Measurements from ENCODE around the gene FBXO30. TPM values are rescaled to one million over a fixed set of nuclear protein-coding genes. Genes with fewer than 3 reads are reported as not detected.

Gene FBXO30
- total RNA-seq, 2 experiments from 2014 or later = 2.0 to 2.1 TPM

- no peak overlapping the region for H3K4me3 Mint-ChIP-seq
- no peaks in the 10 kb centered on the region for H3K4me1 Mint-ChIP-seq (ENCODE audit: low read depth)
- H3K9me3 Mint-ChIP-seq = peaks cover 7% of the 10 kb centered on the region
- H3K27me3 Mint-ChIP-seq (ENCODE audit: low read depth) = no peaks in the 10 kb centered on the region
- intact Hi-C loops (cut with micrococcal nuclease) = no loop called here
- CTCF ChIA-PET = no interaction called here
- no peak overlapping the region for H3K27ac Mint-ChIP-seq
- DNase-seq = no peak
- peaks cover 7% of the 10 kb centered on the region for H3K36me3 Mint-ChIP-seq (ENCODE audit: low read depth)
Observed at GRCh38 chr6:145784683-145785082, 29.9 kb downstream of the FBXO30 start.

GRCh38 chr6:145783796-145784195, 30.8 kb downstream of the FBXO30 start:
- no peak for DNase-seq
- Mint-ChIP-seq H3K4me3 (no peak overlapping the region), H3K36me3 (ENCODE audit: low read depth) (peaks cover 5% of the 10 kb centered on the region), H3K9me3 (peaks cover 4% of the 10 kb centered on the region), H3K27ac (no peak overlapping the region), H3K27me3 (ENCODE audit: low read depth) (no peaks in the 10 kb centered on the region), H3K4me1 (ENCODE audit: low read depth) (no peaks in the 10 kb centered on the region)
- intact Hi-C loops (cut with micrococcal nuclease) = no loop called here
- CTCF ChIA-PET = interaction anchor here (0.6 kb wide), 1 partner anchor 134 kb away, joined by 4 read pairs; no protein-coding TSS in a partner anchor

- Mint-ChIP-seq H3K27ac (no peak overlapping the region), H3K4me1 (ENCODE audit: low read depth) (no peaks in the 10 kb centered on the region), H3K9me3 (no peaks in the 10 kb centered on the region), H3K36me3 (ENCODE audit: low read depth) (peaks cover 1% of the 10 kb centered on the region), H3K4me3 (no peak overlapping the region), H3K27me3 (ENCODE audit: low read depth) (peaks cover 1% of the 10 kb centered on the region)
- intact Hi-C loops (cut with micrococcal nuclease) = no loop called here
- no peak for DNase-seq
- CTCF ChIA-PET = no interaction called here
Observed at GRCh38 chr6:145772846-145773245, 41.7 kb downstream of the FBXO30 start.

- H3K4me1 Mint-ChIP-seq (ENCODE audit: low read depth) = no peaks in the 10 kb centered on the region
- H3K4me3 Mint-ChIP-seq = no peak overlapping the region
- intact Hi-C loops (cut with micrococcal nuclease) = no loop called here
- CTCF ChIA-PET = no interaction called here
- peaks cover 1% of the 10 kb centered on the region for H3K9me3 Mint-ChIP-seq
- DNase-seq = no peak
- no peak overlapping the region for H3K27ac Mint-ChIP-seq
- peaks cover 1% of the 10 kb centered on the region for H3K36me3 Mint-ChIP-seq (ENCODE audit: low read depth)
- H3K27me3 Mint-ChIP-seq (ENCODE audit: low read depth) = no peaks in the 10 kb centered on the region
Observed at GRCh38 chr6:145765449-145765848, 49.1 kb downstream of the FBXO30 start.

- H3K4me3 Mint-ChIP-seq = no peak overlapping the region
- peaks cover 1% of the 10 kb centered on the region for H3K9me3 Mint-ChIP-seq
- H3K27ac Mint-ChIP-seq = no peak overlapping the region
Observed at GRCh38 chr6:145763742-145764141, 50.9 kb downstream of the FBXO30 start.

GRCh38 chr6:145761584-145761983, 53.0 kb downstream of the FBXO30 start:
- no peak for DNase-seq

More at GRCh38 chr6:145763742-145764141, 50.9 kb downstream of the FBXO30 start:
- Mint-ChIP-seq H3K36me3 (ENCODE audit: low read depth) (no peaks in the 10 kb centered on the region), H3K4me1 (ENCODE audit: low read depth) (no peaks in the 10 kb centered on the region), H3K27me3 (ENCODE audit: low read depth) (no peaks in the 10 kb centered on the region)
- DNase-seq = no peak
- intact Hi-C loops (cut with micrococcal nuclease) = no loop called here
- CTCF ChIA-PET = no interaction called here

GRCh38 chr6:145758113-145758512, 56.5 kb downstream of the FBXO30 start:
- CTCF ChIA-PET = no interaction called here
- no peak overlapping the region for H3K27ac Mint-ChIP-seq
- H3K27me3 Mint-ChIP-seq (ENCODE audit: low read depth) = peaks cover 2% of the 10 kb centered on the region
- H3K4me1 Mint-ChIP-seq (ENCODE audit: low read depth) = no peaks in the 10 kb centered on the region
- H3K36me3 Mint-ChIP-seq (ENCODE audit: low read depth) = no peaks in the 10 kb centered on the region
- DNase-seq = no peak
- H3K9me3 Mint-ChIP-seq = no peaks in the 10 kb centered on the region
- intact Hi-C loops (cut with micrococcal nuclease) = no loop called here
- H3K4me3 Mint-ChIP-seq = no peak overlapping the region

More at GRCh38 chr6:145761584-145761983, 53.0 kb downstream of the FBXO30 start:
- no peaks in the 10 kb centered on the region for H3K4me1 Mint-ChIP-seq (ENCODE audit: low read depth)
- no peak overlapping the region for H3K27ac Mint-ChIP-seq
- intact Hi-C loops (cut with micrococcal nuclease) = no loop called here
- H3K9me3 Mint-ChIP-seq = peaks cover 1% of the 10 kb centered on the region
- no peaks in the 10 kb centered on the region for H3K27me3 Mint-ChIP-seq (ENCODE audit: low read depth)
- CTCF ChIA-PET = no interaction called here
- no peak overlapping the region for H3K4me3 Mint-ChIP-seq
- no peaks in the 10 kb centered on the region for H3K36me3 Mint-ChIP-seq (ENCODE audit: low read depth)

- H3K4me1 Mint-ChIP-seq (ENCODE audit: low read depth) = no peaks in the 10 kb centered on the region
- H3K9me3 Mint-ChIP-seq = no peaks in the 10 kb centered on the region
- no peak overlapping the region for H3K27ac Mint-ChIP-seq
- intact Hi-C loops (cut with micrococcal nuclease) = no loop called here
- no peaks in the 10 kb centered on the region for H3K36me3 Mint-ChIP-seq (ENCODE audit: low read depth)
- H3K27me3 Mint-ChIP-seq (ENCODE audit: low read depth) = peaks cover 2% of the 10 kb centered on the region
- DNase-seq = no peak
- no peak overlapping the region for H3K4me3 Mint-ChIP-seq
- CTCF ChIA-PET = no interaction called here
Observed at GRCh38 chr6:145756170-145756662, 58.4 kb downstream of the FBXO30 start.

GRCh38 chr6:145755682-145756081, 58.9 kb downstream of the FBXO30 start:
- intact Hi-C loops (cut with micrococcal nuclease) = no loop called here
- DNase-seq = no peak
- no peak overlapping the region for H3K27ac Mint-ChIP-seq
- H3K4me1 Mint-ChIP-seq (ENCODE audit: low read depth) = no peaks in the 10 kb centered on the region
- H3K36me3 Mint-ChIP-seq (ENCODE audit: low read depth) = no peaks in the 10 kb centered on the region
- no peak overlapping the region for H3K4me3 Mint-ChIP-seq
- H3K27me3 Mint-ChIP-seq (ENCODE audit: low read depth) = peaks cover 2% of the 10 kb centered on the region
- CTCF ChIA-PET = no interaction called here
- no peaks in the 10 kb centered on the region for H3K9me3 Mint-ChIP-seq

GRCh38 chr6:145752638-145753037, 62.0 kb downstream of the FBXO30 start:
- Mint-ChIP-seq H3K27me3 (ENCODE audit: low read depth) (peaks cover 2% of the 10 kb centered on the region), H3K4me1 (ENCODE audit: low read depth) (peaks cover 5% of the 10 kb centered on the region), H3K9me3 (no peaks in the 10 kb centered on the region), H3K36me3 (ENCODE audit: low read depth) (peaks cover 4% of the 10 kb centered on the region), H3K4me3 (no peak overlapping the region), H3K27ac (no peak overlapping the region)
- DNase-seq = no peak
- CTCF ChIA-PET = no interaction called here
- intact Hi-C loops (cut with micrococcal nuclease) = no loop called here

GRCh38 chr6:145749632-145750031, 65.0 kb downstream of the FBXO30 start:
- CTCF ChIA-PET = no interaction called here
- H3K27ac Mint-ChIP-seq = no peak overlapping the region
- peaks cover 5% of the 10 kb centered on the region for H3K4me1 Mint-ChIP-seq (ENCODE audit: low read depth)
- H3K9me3 Mint-ChIP-seq = no peaks in the 10 kb centered on the region
- intact Hi-C loops (cut with micrococcal nuclease) = no loop called here
- H3K27me3 Mint-ChIP-seq (ENCODE audit: low read depth) = peaks cover 2% of the 10 kb centered on the region
- no peak overlapping the region for H3K4me3 Mint-ChIP-seq
- peaks cover 7% of the 10 kb centered on the region for H3K36me3 Mint-ChIP-seq (ENCODE audit: low read depth)
- no peak for DNase-seq

GRCh38 chr6:145745861-145746260, 68.7 kb downstream of the FBXO30 start:
- Mint-ChIP-seq H3K36me3 (ENCODE audit: low read depth) (peaks cover 7% of the 10 kb centered on the region), H3K27me3 (ENCODE audit: low read depth) (no peaks in the 10 kb centered on the region), H3K9me3 (no peaks in the 10 kb centered on the region), H3K27ac (no peak overlapping the region), H3K4me3 (no peak overlapping the region), H3K4me1 (ENCODE audit: low read depth) (peaks cover 5% of the 10 kb centered on the region)
- DNase-seq = no peak
- CTCF ChIA-PET = no interaction called here
- intact Hi-C loops (cut with micrococcal nuclease) = no loop called here

- Mint-ChIP-seq H3K4me3 (no peak overlapping the region), H3K36me3 (ENCODE audit: low read depth) (peaks cover 7% of the 10 kb centered on the region), H3K4me1 (ENCODE audit: low read depth) (peaks cover 3% of the 10 kb centered on the region), H3K9me3 (peaks cover 2% of the 10 kb centered on the region), H3K27me3 (ENCODE audit: low read depth) (no peaks in the 10 kb centered on the region), H3K27ac (no peak overlapping the region)
- CTCF ChIA-PET = no interaction called here
- intact Hi-C loops (cut with micrococcal nuclease) = no loop called here
- no peak for DNase-seq
Observed at GRCh38 chr6:145744619-145745018, 70.0 kb downstream of the FBXO30 start.
